Upper lobe of left lung (tissue), 4 donors: ENCODE measurements around the gene TAF1A.

Source experiments
- EP300 ChIP-seq, 4 donors: sonication (generic); formaldehyde crosslinking; IDR thresholded peaks; one replicate each; pipeline ENCODE4 v1.5.1; 2017; ENCODE audit warnings: antibody characterized with exemption in 4 of 4, control low read depth in 2 of 4
- POLR2AphosphoS5 ChIP-seq, 2 donors: sonication (generic); formaldehyde crosslinking; IDR thresholded peaks; one replicate each; pipeline ENCODE4 v1.5.1; 2017; ENCODE audit warnings: antibody characterized with exemption in 2 of 2
- TF ChIP-seq, protein P1 (sequence below), 6 experiments: fragments of 450-650 bp in 4 of 6; fragments of 200-600 bp in 2 of 6; sonication (generic) in 2 of 6; IDR thresholded peaks; one replicate each; pipeline ENCODE4 v1.5.1; 2016 to 2019; ENCODE audit warnings: antibody characterized with exemption in 6 of 6

DNA sequence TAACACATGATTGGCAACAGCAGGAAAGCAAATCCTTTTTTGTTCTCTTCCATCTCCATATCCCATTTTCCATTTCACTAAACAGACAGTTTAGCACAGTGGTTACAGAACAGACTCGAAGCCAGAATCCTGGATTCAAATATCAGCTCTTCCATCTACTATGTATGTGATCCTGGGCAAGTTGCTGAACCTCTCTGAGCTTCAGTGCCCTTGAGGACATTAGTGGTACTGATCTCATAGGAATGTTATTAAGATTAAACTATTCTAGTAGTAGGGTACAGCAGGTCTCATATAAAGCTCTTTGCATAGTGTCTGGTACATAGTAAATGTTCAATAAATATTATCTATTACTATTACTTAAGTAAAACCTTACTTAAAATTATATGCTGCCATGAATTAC is 28.1 kb downstream of the TAF1A start:
- TF ChIP-seq EP300 (IDR thresholded peaks at IDR 0.05): no peak
- TF ChIP-seq, protein P1, sequence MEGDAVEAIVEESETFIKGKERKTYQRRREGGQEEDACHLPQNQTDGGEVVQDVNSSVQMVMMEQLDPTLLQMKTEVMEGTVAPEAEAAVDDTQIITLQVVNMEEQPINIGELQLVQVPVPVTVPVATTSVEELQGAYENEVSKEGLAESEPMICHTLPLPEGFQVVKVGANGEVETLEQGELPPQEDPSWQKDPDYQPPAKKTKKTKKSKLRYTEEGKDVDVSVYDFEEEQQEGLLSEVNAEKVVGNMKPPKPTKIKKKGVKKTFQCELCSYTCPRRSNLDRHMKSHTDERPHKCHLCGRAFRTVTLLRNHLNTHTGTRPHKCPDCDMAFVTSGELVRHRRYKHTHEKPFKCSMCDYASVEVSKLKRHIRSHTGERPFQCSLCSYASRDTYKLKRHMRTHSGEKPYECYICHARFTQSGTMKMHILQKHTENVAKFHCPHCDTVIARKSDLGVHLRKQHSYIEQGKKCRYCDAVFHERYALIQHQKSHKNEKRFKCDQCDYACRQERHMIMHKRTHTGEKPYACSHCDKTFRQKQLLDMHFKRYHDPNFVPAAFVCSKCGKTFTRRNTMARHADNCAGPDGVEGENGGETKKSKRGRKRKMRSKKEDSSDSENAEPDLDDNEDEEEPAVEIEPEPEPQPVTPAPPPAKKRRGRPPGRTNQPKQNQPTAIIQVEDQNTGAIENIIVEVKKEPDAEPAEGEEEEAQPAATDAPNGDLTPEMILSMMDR (IDR thresholded peaks at IDR 0.05): no peak
- no peak for TF ChIP-seq POLR2AphosphoS5 (IDR thresholded peaks at IDR 0.05)
